ENCODE results near the gene NAALAD2. TPM values are rescaled to one million over a fixed set of nuclear protein-coding genes. Genes with fewer than 3 reads are reported as not detected.

NAALAD2 gene
- total and polyA plus RNA-seq, 2 experiments from 2014 or later, result 15.6 to 29.8 TPM

GRCh38 chr11:90241414-90241813, 107.0 kb downstream of the NAALAD2 start:
- DNase-seq (ENCODE audit: low spot score), result no peak
- TF ChIP-seq EZH2phosphoT487 (IDR thresholded peaks at IDR 0.05; ENCODE audit: low read depth, severe bottlenecking, unreplicated experiment) (no peak), EZH2 (IDR thresholded peaks at IDR 0.05; ENCODE audit: borderline replicate concordance) (no peak), CTCF (IDR thresholded peaks at IDR 0.05; ENCODE audit: poor library complexity) (no peak)
- Histone ChIP-seq H2AFZ (no peak overlapping the region), H3K4me1 (ENCODE audit: insufficient read depth) (no peaks in the 10 kb centered on the region), H3K9me3 (ENCODE audit: low read depth) (no peaks in the 10 kb centered on the region), H3K9me2 (replicated peaks; ENCODE audit: insufficient read depth) (no peaks in the 10 kb centered on the region), H3K36me3 (replicated peaks; ENCODE audit: insufficient read depth, low read depth) (no peaks in the 10 kb centered on the region), H3K4me2 (no peak overlapping the region), H3K79me2 (no peaks in the 10 kb centered on the region), H3K27me3 (no peaks in the 10 kb centered on the region), H3K4me3 (no peak overlapping the region), H3K27ac (no peak overlapping the region), H4K20me1 (ENCODE audit: insufficient read depth, poor library complexity, severe bottlenecking) (no peaks in the 10 kb centered on the region)
- 98% methylated on average over 4 of the region's 4 CpGs for WGBS (ENCODE audit: low lambda C conversion rate, missing lambda C conversion rate)

Small RNA genes within 50 kb of the gene (small RNA-seq; reads per million reads assigned to genes)
- gene RF00275, result not detected

Other genes starting within 250 kb of the NAALAD2 start
- gene TRIM49D1, start 212.4 kb upstream of the NAALAD2 start, total RNA-seq, result not detected in 2 replicates
- not detected in 2 replicates for gene TRIM49D1, start 212.4 kb upstream of the NAALAD2 start, polyA plus RNA-seq
- gene TRIM49D2, start 210.6 kb upstream of the NAALAD2 start, total RNA-seq, result not detected in 2 replicates
- not detected in 2 replicates for gene TRIM49D2, start 210.6 kb upstream of the NAALAD2 start, polyA plus RNA-seq
- gene TRIM64, start 168.6 kb upstream of the NAALAD2 start, total RNA-seq, result not detected in 2 replicates
- not detected in 2 replicates for gene TRIM64, start 168.6 kb upstream of the NAALAD2 start, polyA plus RNA-seq
- gene TRIM49C, start 103.6 kb upstream of the NAALAD2 start, total RNA-seq, result not detected in 2 replicates
- not detected in 2 replicates for gene TRIM49C, start 103.6 kb upstream of the NAALAD2 start, polyA plus RNA-seq
- gene UBTFL1, start 48.7 kb upstream of the NAALAD2 start, total RNA-seq, result not detected in 2 replicates
- gene UBTFL1, start 48.7 kb upstream of the NAALAD2 start, polyA plus RNA-seq, result not detected in 2 replicates
- gene CHORDC1, start 88.4 kb downstream of the NAALAD2 start, total RNA-seq, result 46.6 and 57.0 TPM in 2 replicates
- 30.6 and 35.9 TPM in 2 replicates for gene CHORDC1, start 88.4 kb downstream of the NAALAD2 start, polyA plus RNA-seq